K562 (cell line): Measurements from ENCODE around the gene PRR35. TPM values are rescaled to one million over a fixed set of nuclear protein-coding genes. Genes with fewer than 3 reads are reported as not detected.

Experiments
- ARNT ChIP-seq, 2 experiments: fragments of 450-650 bp; IDR thresholded peaks; 2 replicates each; pipeline ENCODE4 v1.6.1; 2016; ENCODE audit warnings: mild to moderate bottlenecking in 1 of 2
- GATA2 ChIP-seq: sonication (generic); formaldehyde crosslinking; IDR thresholded peaks from 2 replicates; pipeline ENCODE4 v1.4.0; 2020; ENCODE audit warnings: mild to moderate bottlenecking, missing genetic modification reagents
- HES1 ChIP-seq: fragments of 450-650 bp; IDR thresholded peaks from 2 replicates; pipeline ENCODE4 v1.6.1; 2016; ENCODE audit warnings: low read depth, mild to moderate bottlenecking, moderate library complexity
- MAX ChIP-seq: sonication (generic); formaldehyde crosslinking; IDR thresholded peaks from 2 replicates; pipeline ENCODE4 v1.9.0; 2022; ENCODE audit warnings: mild to moderate bottlenecking, missing genetic modification reagents
- MCM3 ChIP-seq: fragments of 450-650 bp; IDR thresholded peaks from 2 replicates; pipeline ENCODE4 v1.6.1; 2016
- MGA ChIP-seq: fragments of 450-650 bp; IDR thresholded peaks from 2 replicates; pipeline ENCODE4 v1.6.1; 2016; ENCODE audit warnings: mild to moderate bottlenecking, moderate library complexity
- MIER1 ChIP-seq: fragments of 450-650 bp; IDR thresholded peaks from 2 replicates; pipeline ENCODE4 v1.6.1; 2016; ENCODE audit warnings: antibody characterized with exemption, mild to moderate bottlenecking, low read depth
- NR3C1 ChIP-seq: sonication (generic); formaldehyde crosslinking; IDR thresholded peaks from 2 replicates; pipeline ENCODE4 v1.8.1; 2022; ENCODE audit warnings: missing genetic modification reagents
- RBM34 ChIP-seq: fragments of 200-400 bp; formaldehyde crosslinking; IDR thresholded peaks from 2 replicates; pipeline ENCODE4 v1.6.1; 2018; ENCODE audit warnings: low read length, borderline replicate concordance; ENCODE audit not compliant: insufficient read depth
- ZBTB12 ChIP-seq: fragments of 250-450 bp; sonication (Bioruptor Pico); IDR thresholded peaks from 2 replicates; pipeline ENCODE4 v1.4.0; 2020
- ZNF232 ChIP-seq: sonication (generic); formaldehyde crosslinking; IDR thresholded peaks from 2 replicates; pipeline ENCODE4 v1.8.0; 2022; ENCODE audit warnings: mild to moderate bottlenecking, missing genetic modification reagents
- ZNF316 ChIP-seq: fragments of 450-650 bp; IDR thresholded peaks from 2 replicates; pipeline ENCODE4 v1.6.1; 2016
- polyA plus RNA-seq, 8 experiments: library from polyadenylated mRNA; depleted of rRNA in 4 of 8; stranded (reverse) in 5 of 8; unstranded in 3 of 8; fragments of >200 nt; fragmentation: Nextera tagmentation in 2 of 8; fragmentation: Illumina TruSeq in 1 of 8; extraction: Ambion mirVana in 2 of 8; extraction: Trizol in 1 of 8; gene quantifications; 2 replicates each; pipeline versions ENCODE4 v1.2.1 to v1.2.3, GENCODE V29; 2011 to 2014; ENCODE audit warnings: inconsistent platforms in 1 of 8, missing spikeins in 1 of 8
- total RNA-seq, 7 experiments: library from RNA; depleted of rRNA in 6 of 7; stranded (reverse); fragments of >200 nt in 6 of 7; fragmentation: Illumina TruSeq in 2 of 7; extraction: Trizol in 2 of 7; gene quantifications; 2 replicates each; pipeline versions ENCODE4 v1.2.1 to v1.2.3, GENCODE V29; 2011 to 2021; ENCODE audit warnings: low replicate concordance in 1 of 7

PRR35 gene
- total and polyA plus RNA-seq, 9 of the 15 experiments (the other 6 are each of a cell fraction or from before 2014, with no cell fraction given), result 0.17 to 0.45 (median 0.21) TPM; not detected in 5

- TF ChIP-seq HES1, result no peak
- 0 out of 2 replicates have a peak, but pooled peaks have one; percentile 4 for TF ChIP-seq MAX (CRISPR knock-in tag)
- TF ChIP-seq NR3C1 (CRISPR knock-in tag), result 0 out of 2 replicates have a peak, but pooled peaks have one; percentile 33
- peak; percentile 43; the same call in 1 of the 2 replicates for TF ChIP-seq MIER1
- no peak for TF ChIP-seq MCM3
- 0 out of 2 replicates have a peak, but pooled peaks have one; percentile 4 for TF ChIP-seq GATA2 (CRISPR knock-in tag)
- no peak for TF ChIP-seq ARNT (IDR thresholded peaks at IDR 0.05)
- 0 out of 2 replicates have a peak, but pooled peaks have one; percentile 30 for TF ChIP-seq ZNF232 (CRISPR knock-in tag)
- TF ChIP-seq RBM34, result no peak
- TF ChIP-seq MGA, result peak; percentile 86
- TF ChIP-seq ZBTB12 (CRISPR knock-in tag), result no peak
- TF ChIP-seq ZNF316, result peak; percentile 49
Measured at GRCh38 chr16:526181-527014, 33.8 kb upstream of the PRR35 start (continued).
